OCI-LY7 (cell line): ENCODE data around the gene GJB5.

Experiments used
- EZH2phosphoT487 ChIP-seq: fragments of 200-600 bp; sonication (generic); IDR thresholded peaks from 2 replicates; pipeline ENCODE4 v1.6.1; 2018; ENCODE audit warnings: low read depth, borderline replicate concordance, mild to moderate bottlenecking, mixed run types, antibody characterized with exemption, low read length, moderate library complexity, mixed read lengths
- TF ChIP-seq, protein P1 (sequence below): fragments of 200-600 bp; sonication (generic); conservative IDR thresholded peaks from 2 replicates; pipeline ENCODE4 v1.5.1; 2014; ENCODE audit warnings: mild to moderate bottlenecking, antibody characterized with exemption, low read length, moderate library complexity, mixed read lengths

DNA sequence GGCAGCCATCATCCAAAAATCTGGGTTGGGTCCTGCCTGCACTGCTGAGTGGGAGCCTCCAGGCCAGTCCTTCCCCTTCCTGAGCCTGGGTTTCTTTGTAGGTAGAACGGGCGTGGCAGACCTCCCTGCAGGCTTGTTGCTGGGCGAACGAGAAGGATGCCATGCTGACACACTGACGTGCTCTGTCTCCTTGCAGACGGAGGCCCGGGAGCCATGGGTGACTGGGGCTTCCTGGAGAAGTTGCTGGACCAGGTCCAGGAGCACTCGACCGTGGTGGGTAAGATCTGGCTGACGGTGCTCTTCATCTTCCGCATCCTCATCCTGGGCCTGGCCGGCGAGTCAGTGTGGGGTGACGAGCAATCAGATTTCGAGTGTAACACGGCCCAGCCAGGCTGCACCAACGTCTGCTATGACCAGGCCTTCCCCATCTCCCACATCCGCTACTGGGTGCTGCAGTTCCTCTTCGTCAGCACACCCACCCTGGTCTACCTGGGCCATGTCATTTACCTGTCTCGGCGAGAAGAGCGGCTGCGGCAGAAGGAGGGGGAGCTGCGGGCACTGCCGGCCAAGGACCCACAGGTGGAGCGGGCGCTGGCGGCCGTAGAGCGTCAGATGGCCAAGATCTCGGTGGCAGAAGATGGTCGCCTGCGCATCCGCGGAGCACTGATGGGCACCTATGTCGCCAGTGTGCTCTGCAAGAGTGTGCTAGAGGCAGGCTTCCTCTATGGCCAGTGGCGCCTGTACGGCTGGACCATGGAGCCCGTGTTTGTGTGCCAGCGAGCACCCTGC lies 39.3 kb downstream of the GJB5 start:
- TF ChIP-seq, protein P1, sequence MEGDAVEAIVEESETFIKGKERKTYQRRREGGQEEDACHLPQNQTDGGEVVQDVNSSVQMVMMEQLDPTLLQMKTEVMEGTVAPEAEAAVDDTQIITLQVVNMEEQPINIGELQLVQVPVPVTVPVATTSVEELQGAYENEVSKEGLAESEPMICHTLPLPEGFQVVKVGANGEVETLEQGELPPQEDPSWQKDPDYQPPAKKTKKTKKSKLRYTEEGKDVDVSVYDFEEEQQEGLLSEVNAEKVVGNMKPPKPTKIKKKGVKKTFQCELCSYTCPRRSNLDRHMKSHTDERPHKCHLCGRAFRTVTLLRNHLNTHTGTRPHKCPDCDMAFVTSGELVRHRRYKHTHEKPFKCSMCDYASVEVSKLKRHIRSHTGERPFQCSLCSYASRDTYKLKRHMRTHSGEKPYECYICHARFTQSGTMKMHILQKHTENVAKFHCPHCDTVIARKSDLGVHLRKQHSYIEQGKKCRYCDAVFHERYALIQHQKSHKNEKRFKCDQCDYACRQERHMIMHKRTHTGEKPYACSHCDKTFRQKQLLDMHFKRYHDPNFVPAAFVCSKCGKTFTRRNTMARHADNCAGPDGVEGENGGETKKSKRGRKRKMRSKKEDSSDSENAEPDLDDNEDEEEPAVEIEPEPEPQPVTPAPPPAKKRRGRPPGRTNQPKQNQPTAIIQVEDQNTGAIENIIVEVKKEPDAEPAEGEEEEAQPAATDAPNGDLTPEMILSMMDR, result no peak
- no peak for TF ChIP-seq EZH2phosphoT487
